Epidermal melanocyte (primary cell): ENCODE measurements around the gene RARRES2.

Source experiments
- DNase-seq: peaks from one replicate; pipeline ENCODE4 v3.0.0; 2011; ENCODE audit warnings: low spot score; ENCODE audit not compliant: insufficient read length

Gene RARRES2

GRCh38 chr7:150361807-150362621 lies 20.6 kb upstream of the RARRES2 start:
- DNase-seq: no peak

- no peak for DNase-seq
Measured at GRCh38 chr7:150361402-150361801, 20.0 kb upstream of the RARRES2 start.

GRCh38 chr7:150360363-150361058 lies 19.1 kb upstream of the RARRES2 start:
- DNase-seq: no peak

- no peak for DNase-seq
Measured at GRCh38 chr7:150359622-150360362, 18.4 kb upstream of the RARRES2 start.

GRCh38 chr7:150358988-150359621 lies 17.7 kb upstream of the RARRES2 start:
- DNase-seq: no peak

- DNase-seq: no peak
Measured at GRCh38 chr7:150358433-150358832, 17.0 kb upstream of the RARRES2 start.

- no peak for DNase-seq
Measured at GRCh38 chr7:150357771-150358427, 16.5 kb upstream of the RARRES2 start.

- no peak for DNase-seq
Measured at GRCh38 chr7:150357270-150357669, 15.8 kb upstream of the RARRES2 start.

- no peak for DNase-seq
Measured at GRCh38 chr7:150356265-150356897, 15.0 kb upstream of the RARRES2 start.

- DNase-seq: no peak
Measured at GRCh38 chr7:150355666-150356059, 14.2 kb upstream of the RARRES2 start.

- DNase-seq: no peak
Measured at GRCh38 chr7:150351587-150352194, 10.3 kb upstream of the RARRES2 start.

GRCh38 chr7:150346922-150347321 lies 5.5 kb upstream of the RARRES2 start:
- no peak for DNase-seq

- DNase-seq: no peak
Measured at GRCh38 chr7:150345012-150345411, 3.6 kb upstream of the RARRES2 start.

GRCh38 chr7:150344299-150344698 lies 2.9 kb upstream of the RARRES2 start:
- no peak for DNase-seq

GRCh38 chr7:150343225-150343624 lies 1.8 kb upstream of the RARRES2 start:
- DNase-seq: no peak

GRCh38 chr7:150342121-150342408 lies 636 bp upstream of the RARRES2 start:
- no peak for DNase-seq

- no peak for DNase-seq
Measured at GRCh38 chr7:150340875-150341262, 560 bp downstream of the RARRES2 start.

GRCh38 chr7:150340024-150340749 lies 1.2 kb downstream of the RARRES2 start:
- DNase-seq: no peak

- no peak for DNase-seq
Measured at GRCh38 chr7:150339409-150339809, 2.0 kb downstream of the RARRES2 start.
